H9 (cell line): ENCODE data around the gene RANBP17. TPM values are rescaled to one million over a fixed set of nuclear protein-coding genes. Genes with fewer than 3 reads are reported as not detected.

Experiments used
- DNase-seq: peaks from one replicate; pipeline ENCODE4 v3.0.0-alpha.2; 2017
- H2AFZ ChIP-seq: one replicate; pipeline ENCODE4 v1.6.1; 2013; ENCODE audit warnings: mild to moderate bottlenecking, low read length, control low read depth, moderate library complexity
- H2AK5ac ChIP-seq: 2 replicates; pipeline ENCODE4 v1.6.1; 2013; ENCODE audit warnings: low read length, control low read depth, mixed read lengths; ENCODE audit not compliant: insufficient read length
- H2BK120ac ChIP-seq: one replicate; pipeline ENCODE4 v1.6.1; 2013; ENCODE audit warnings: low read depth, mild to moderate bottlenecking, low read length, control low read depth, inconsistent platforms; ENCODE audit not compliant: poor library complexity, severe bottlenecking
- H2BK12ac ChIP-seq: 2 replicates; pipeline ENCODE4 v1.6.1; 2013; ENCODE audit warnings: low read length, control low read depth, mixed read lengths, low read depth; ENCODE audit not compliant: insufficient read length
- H2BK15ac ChIP-seq: 2 replicates; pipeline ENCODE4 v1.6.1; 2013; ENCODE audit warnings: low read depth, low read length, control low read depth
- H2BK20ac ChIP-seq: one replicate; pipeline ENCODE4 v1.6.1; 2013; ENCODE audit warnings: low read depth, mild to moderate bottlenecking, low read length, control low read depth, inconsistent platforms; ENCODE audit not compliant: poor library complexity, severe bottlenecking
- H2BK5ac ChIP-seq: 2 replicates; pipeline ENCODE4 v1.6.1; 2013; ENCODE audit warnings: low read length, control low read depth, mixed read lengths; ENCODE audit not compliant: insufficient read length
- H3K14ac ChIP-seq: 2 replicates; pipeline ENCODE4 v1.6.1; 2013; ENCODE audit warnings: low read length, control low read depth; ENCODE audit not compliant: insufficient read depth
- H3K18ac ChIP-seq: 2 replicates; pipeline ENCODE4 v1.6.1; 2013; ENCODE audit warnings: low read depth, mild to moderate bottlenecking, mixed read lengths, low read length, control low read depth; ENCODE audit not compliant: insufficient read length
- H3K23ac ChIP-seq: 2 replicates; pipeline ENCODE4 v1.6.1; 2013; ENCODE audit warnings: low read length, control low read depth, mixed read lengths, low read depth; ENCODE audit not compliant: insufficient read length
- H3K23me2 ChIP-seq: 2 replicates; pipeline ENCODE4 v1.6.1; 2013; ENCODE audit warnings: low read depth, mild to moderate bottlenecking, mixed read lengths, low read length, control low read depth; ENCODE audit not compliant: insufficient read length, poor library complexity, severe bottlenecking
- H3K27ac ChIP-seq: 2 replicates; pipeline ENCODE4 v1.5.1; 2013; ENCODE audit warnings: low read length, control low read depth, mixed read lengths, low read depth; ENCODE audit not compliant: insufficient read length
- H3K27me3 ChIP-seq: 2 replicates; pipeline ENCODE4 v1.6.1; 2013; ENCODE audit warnings: low read length, control low read depth, inconsistent platforms; ENCODE audit not compliant: insufficient read depth
- H3K4ac ChIP-seq: 2 replicates; pipeline ENCODE4 v1.6.1; 2013; ENCODE audit warnings: low read depth, mild to moderate bottlenecking, control low read depth, inconsistent platforms, low read length, moderate library complexity
- H3K4me1 ChIP-seq: 2 replicates; pipeline ENCODE4 v1.6.1; 2013; ENCODE audit warnings: low read length, control low read depth, inconsistent platforms; ENCODE audit not compliant: insufficient read depth
- H3K4me2 ChIP-seq: 2 replicates; pipeline ENCODE4 v1.6.1; 2013; ENCODE audit warnings: low read length, control low read depth, mixed read lengths; ENCODE audit not compliant: insufficient read length, insufficient read depth
- H3K56ac ChIP-seq: 2 replicates; pipeline ENCODE4 v1.6.1; 2013; ENCODE audit warnings: low read depth, mild to moderate bottlenecking, mixed read lengths, low read length, control low read depth; ENCODE audit not compliant: insufficient read length
- H3K79me1 ChIP-seq: 2 replicates; pipeline ENCODE4 v1.6.1; 2013; ENCODE audit warnings: low read depth, mild to moderate bottlenecking, moderate library complexity, low read length, control low read depth, inconsistent platforms; ENCODE audit not compliant: insufficient read depth, poor library complexity, severe bottlenecking
- H3K79me2 ChIP-seq: 2 replicates; pipeline ENCODE4 v1.6.1; 2013; ENCODE audit warnings: low read length, control low read depth, inconsistent platforms; ENCODE audit not compliant: insufficient read depth
- H3K9ac ChIP-seq: 2 replicates; pipeline ENCODE4 v1.6.1; 2013; ENCODE audit warnings: low read length, control low read depth, mixed read lengths; ENCODE audit not compliant: insufficient read length; ENCODE audit errors: extremely low read depth
- H3K9me3 ChIP-seq: one replicate; pipeline ENCODE4 v1.6.1; 2013; ENCODE audit warnings: low read depth, low read length, inconsistent platforms; ENCODE audit not compliant: control insufficient read depth
- H3T11ph ChIP-seq: one replicate; pipeline ENCODE4 v1.6.1; 2013; ENCODE audit warnings: mild to moderate bottlenecking, low read length, control low read depth, inconsistent platforms
- H4K20me1 ChIP-seq: one replicate; pipeline ENCODE4 v1.6.1; 2013; ENCODE audit not compliant: control insufficient read depth, insufficient read length, insufficient read depth
- H4K5ac ChIP-seq: 2 replicates; pipeline ENCODE4 v1.6.1; 2013; ENCODE audit warnings: low read depth, mild to moderate bottlenecking, mixed read lengths, low read length, control low read depth; ENCODE audit not compliant: insufficient read length
- H4K8ac ChIP-seq: replicated peaks from 2 replicates; pipeline ENCODE4 v1.6.1; 2013; ENCODE audit warnings: low read length, control low read depth, mixed read lengths, low read depth; ENCODE audit not compliant: insufficient read length
- H4K91ac ChIP-seq: 2 replicates; pipeline ENCODE4 v1.6.1; 2013; ENCODE audit warnings: low read depth, mild to moderate bottlenecking, moderate library complexity, mixed read lengths, low read length, control low read depth; ENCODE audit not compliant: insufficient read length
- H3K27ac Mint-ChIP-seq, 3 experiments: 2 replicates in 2 of 3; 3 replicates in 1 of 3; pipeline ENCODE4 v1.8.0; 2020 to 2021; ENCODE audit warnings: mixed read lengths in 3 of 3, mild to moderate bottlenecking in 1 of 3, moderate library complexity in 1 of 3
- H3K27me3 Mint-ChIP-seq: 2 replicates; pipeline ENCODE4 v1.8.0; 2021; ENCODE audit warnings: low read depth, mild to moderate bottlenecking, moderate library complexity, mixed read lengths
- H3K36me3 Mint-ChIP-seq, 3 experiments: 2 replicates in 2 of 3; 3 replicates in 1 of 3; pipeline ENCODE4 v1.8.0; 2020 to 2021; ENCODE audit warnings: low read depth in 3 of 3, mixed read lengths in 3 of 3; ENCODE audit not compliant: insufficient read depth in 1 of 3
- H3K4me1 Mint-ChIP-seq, 2 experiments: 2 replicates each; pipeline ENCODE4 v1.8.0; 2020; ENCODE audit warnings: mixed read lengths in 2 of 2
- H3K4me3 Mint-ChIP-seq, 2 experiments: 2 replicates in 1 of 2; 3 replicates in 1 of 2; pipeline ENCODE4 v1.8.0; 2020 to 2021; ENCODE audit warnings: mild to moderate bottlenecking in 2 of 2, mixed read lengths in 2 of 2, moderate library complexity in 1 of 2
- H3K9me3 Mint-ChIP-seq, 2 experiments: 2 replicates in 1 of 2; 3 replicates in 1 of 2; pipeline ENCODE4 v1.8.0; 2020; ENCODE audit warnings: mild to moderate bottlenecking in 2 of 2, mixed read lengths in 2 of 2, moderate library complexity in 1 of 2
- WGBS: extraction: QIAGEN DNeasy Blood & Tissue Kit; methylation state at CpG from one replicate; pipeline ENCODE4 v1.1.7; 2013; ENCODE audit warnings: missing lambda C conversion rate, low lambda C conversion rate, mixed read lengths; ENCODE audit not compliant: insufficient read length; ENCODE audit errors: extremely low coverage; 5-methylcytosine and 5-hydroxymethylcytosine counted together
- total RNA-seq: library from RNA; stranded (reverse); gene quantifications from 2 replicates; pipeline ENCODE4 v1.2.1, GENCODE V29; 2021
- TF ChIP-seq, protein P1 (sequence below): fragments of 200-600 bp; sonication (generic); conservative IDR thresholded peaks from 3 replicates; pipeline ENCODE4 v1.8.0; 2021; ENCODE audit warnings: antibody characterized with exemption, mild to moderate bottlenecking

RANBP17 gene
- total RNA-seq, 1 experiment from 2014 or later, result 16.5 TPM

DNA sequence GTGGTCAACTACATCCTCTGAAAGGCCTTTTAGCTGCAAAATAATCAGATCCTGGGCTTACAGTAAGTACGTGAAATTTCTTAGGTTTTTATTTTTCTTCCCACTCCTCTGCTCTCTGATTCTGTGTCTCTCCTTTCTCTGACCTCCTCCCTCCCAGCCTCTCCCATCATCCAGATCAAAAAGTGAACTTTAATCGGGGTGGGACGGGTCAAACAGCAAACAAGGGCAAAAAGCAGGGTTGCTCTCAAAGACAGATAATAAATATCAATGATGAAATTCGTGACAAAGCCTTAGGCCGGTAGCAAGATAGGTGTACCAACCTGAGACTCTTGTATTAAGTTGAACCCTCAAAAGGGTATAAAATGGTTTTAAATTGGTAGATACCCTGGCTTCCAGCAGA is 76.1 kb downstream of the RANBP17 start:
- Histone ChIP-seq H4K8ac (no peak overlapping the region), H3K23me2 (no peaks in the 10 kb centered on the region), H3K27me3 (no peaks in the 10 kb centered on the region), H4K20me1 (no peaks in the 10 kb centered on the region), H3K4me1 (no peaks in the 10 kb centered on the region; the same call in 1 of the 2 replicates), H2AFZ (no peak overlapping the region), H3K23ac (no peak overlapping the region), H2BK120ac (no peak overlapping the region), H4K5ac (no peak overlapping the region), H3K9me3 (no peaks in the 10 kb centered on the region), H3K14ac (no peak overlapping the region), H3T11ph (no peak overlapping the region), H2BK20ac (no peak overlapping the region), H3K18ac (no peak overlapping the region), H2BK15ac (no peak overlapping the region), H3K27ac (no peak overlapping the region), H2BK12ac (no peak overlapping the region), H3K56ac (no peak overlapping the region), H3K9ac (no peak overlapping the region), H3K4me2 (no peak overlapping the region), H2BK5ac (no peak overlapping the region), H3K79me2 (no peaks in the 10 kb centered on the region), H3K4ac (no peak overlapping the region), H3K79me1 (no peaks in the 10 kb centered on the region), H4K91ac (no peak overlapping the region), H2AK5ac (no peak overlapping the region)
- peaks cover 0 to 3% of the 10 kb centered on the region in 2 experiments; a peak in 2 of 5 replicates for H3K9me3 Mint-ChIP-seq
- WGBS, result no CpG with 5 or more reads among the region's 5 CpGs
- H3K4me3 Mint-ChIP-seq, result no peak overlapping the region
- no peak overlapping the region; a peak in 1 of 7 replicates for H3K27ac Mint-ChIP-seq
- DNase-seq, result no peak
- H3K27me3 Mint-ChIP-seq, result peaks cover 6% of the 10 kb centered on the region
- peaks cover 4 to 9% of the 10 kb centered on the region in 2 experiments for H3K4me1 Mint-ChIP-seq
- H3K36me3 Mint-ChIP-seq, result peaks cover 10 to 30% (median 15%) of the 10 kb centered on the region in 3 experiments
- TF ChIP-seq, protein P1, sequence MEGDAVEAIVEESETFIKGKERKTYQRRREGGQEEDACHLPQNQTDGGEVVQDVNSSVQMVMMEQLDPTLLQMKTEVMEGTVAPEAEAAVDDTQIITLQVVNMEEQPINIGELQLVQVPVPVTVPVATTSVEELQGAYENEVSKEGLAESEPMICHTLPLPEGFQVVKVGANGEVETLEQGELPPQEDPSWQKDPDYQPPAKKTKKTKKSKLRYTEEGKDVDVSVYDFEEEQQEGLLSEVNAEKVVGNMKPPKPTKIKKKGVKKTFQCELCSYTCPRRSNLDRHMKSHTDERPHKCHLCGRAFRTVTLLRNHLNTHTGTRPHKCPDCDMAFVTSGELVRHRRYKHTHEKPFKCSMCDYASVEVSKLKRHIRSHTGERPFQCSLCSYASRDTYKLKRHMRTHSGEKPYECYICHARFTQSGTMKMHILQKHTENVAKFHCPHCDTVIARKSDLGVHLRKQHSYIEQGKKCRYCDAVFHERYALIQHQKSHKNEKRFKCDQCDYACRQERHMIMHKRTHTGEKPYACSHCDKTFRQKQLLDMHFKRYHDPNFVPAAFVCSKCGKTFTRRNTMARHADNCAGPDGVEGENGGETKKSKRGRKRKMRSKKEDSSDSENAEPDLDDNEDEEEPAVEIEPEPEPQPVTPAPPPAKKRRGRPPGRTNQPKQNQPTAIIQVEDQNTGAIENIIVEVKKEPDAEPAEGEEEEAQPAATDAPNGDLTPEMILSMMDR, result no peak
